Measurements from ENCODE around the gene CATSPERE.
"Not testable (repeated sequence)": the region's sequence is repeated elsewhere in the genome, so short reads cannot be mapped to it uniquely, and the experiment has no call there.

CATSPERE gene

DNA sequence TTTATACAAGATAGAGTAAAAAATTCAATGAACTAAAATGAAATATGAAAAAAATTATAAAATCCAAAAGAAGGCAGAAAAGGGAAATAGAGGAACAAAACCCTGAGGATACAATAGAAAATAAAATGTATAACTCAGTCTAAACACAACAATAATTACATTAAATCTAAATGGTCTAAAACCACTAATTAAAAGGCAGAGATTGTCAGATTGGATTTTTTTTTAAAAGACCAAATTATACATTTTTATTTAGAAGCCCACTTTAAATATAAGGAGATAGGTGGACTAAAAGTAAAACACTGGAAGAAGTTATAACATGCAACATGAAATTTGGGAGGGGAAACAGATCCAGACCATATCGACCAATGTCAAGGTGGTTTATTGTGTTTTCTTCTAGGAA is 95.2 kb downstream of the CATSPERE start:
- no peak for DNase-seq

DNA sequence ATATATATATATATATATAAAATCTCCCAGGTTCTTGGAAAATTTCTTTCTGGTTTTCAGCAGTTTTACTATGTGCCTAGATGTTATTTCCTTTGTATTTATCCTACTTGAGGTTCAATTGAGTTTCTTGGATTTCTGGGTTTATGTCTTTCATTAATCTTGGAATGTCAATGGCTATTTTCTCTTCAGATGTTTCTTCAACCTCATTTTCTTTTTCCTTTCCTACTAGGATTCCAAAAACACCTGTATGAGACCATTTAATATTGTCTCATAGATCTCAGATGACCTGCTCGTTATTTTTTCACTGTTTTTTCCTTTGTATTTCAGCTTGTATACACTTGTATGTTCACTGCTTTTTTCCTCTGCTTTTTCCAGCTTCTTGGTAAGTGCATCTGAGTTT is 96.5 kb downstream of the CATSPERE start:
- no peak for DNase-seq

DNA sequence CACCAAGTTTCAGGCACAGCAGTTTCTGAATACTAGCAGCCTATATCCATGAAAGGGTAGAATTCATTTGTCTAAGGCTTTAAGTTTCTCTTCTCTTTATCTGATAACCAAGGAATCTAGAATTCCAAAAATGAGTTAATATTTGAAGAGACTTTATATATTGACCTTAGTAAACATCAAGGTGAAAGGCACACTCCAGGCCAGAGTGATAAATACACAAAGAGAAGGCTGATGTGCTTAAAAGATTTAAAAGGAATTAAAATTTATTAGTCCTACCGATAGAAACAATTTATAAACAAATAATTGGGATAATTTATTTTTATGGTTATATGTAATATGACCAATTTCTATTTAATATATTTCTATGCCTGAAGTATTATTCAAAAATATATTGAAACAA is 98.5 kb downstream of the CATSPERE start:
- DNase-seq: no peak

DNA sequence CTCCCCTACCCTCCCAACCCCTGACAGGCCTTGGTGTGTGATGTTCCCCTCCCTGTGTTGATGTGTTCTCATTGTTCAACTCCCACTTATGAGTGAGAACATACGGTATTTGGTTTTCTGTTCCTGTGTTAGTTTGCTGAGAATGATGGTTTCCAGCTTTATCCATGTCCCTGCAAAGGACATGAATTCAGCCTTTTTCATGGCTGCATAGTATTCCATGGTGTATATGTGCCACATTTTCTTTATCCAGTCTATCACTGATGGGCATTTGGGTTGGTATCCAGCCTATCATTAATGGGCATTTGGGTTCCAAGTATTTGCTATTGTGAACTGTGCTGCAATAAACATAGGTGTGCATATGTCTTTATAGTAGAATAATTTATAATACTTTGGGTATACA is 101.8 kb downstream of the CATSPERE start:
- DNase-seq: not testable (repeated sequence)

DNA sequence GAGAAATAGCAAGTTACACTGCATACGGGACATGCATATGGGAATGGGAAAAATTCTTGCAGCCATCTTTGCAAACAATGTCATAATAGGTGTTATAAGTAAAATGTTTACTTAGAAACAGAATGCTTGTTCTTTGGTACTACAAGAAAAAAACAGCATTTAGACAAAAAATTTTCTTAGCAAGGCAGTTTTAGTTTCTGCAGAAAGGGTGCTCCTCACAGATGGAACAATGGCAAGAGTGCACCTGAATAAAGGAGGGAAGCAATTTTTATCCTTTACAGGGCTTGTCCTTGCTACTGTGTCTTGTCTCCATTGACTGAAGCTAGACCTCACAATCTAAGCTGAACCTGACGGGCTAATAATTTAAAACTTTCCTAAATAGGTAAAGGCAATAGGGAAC is 112.7 kb downstream of the CATSPERE start:
- DNase-seq: no peak

DNA sequence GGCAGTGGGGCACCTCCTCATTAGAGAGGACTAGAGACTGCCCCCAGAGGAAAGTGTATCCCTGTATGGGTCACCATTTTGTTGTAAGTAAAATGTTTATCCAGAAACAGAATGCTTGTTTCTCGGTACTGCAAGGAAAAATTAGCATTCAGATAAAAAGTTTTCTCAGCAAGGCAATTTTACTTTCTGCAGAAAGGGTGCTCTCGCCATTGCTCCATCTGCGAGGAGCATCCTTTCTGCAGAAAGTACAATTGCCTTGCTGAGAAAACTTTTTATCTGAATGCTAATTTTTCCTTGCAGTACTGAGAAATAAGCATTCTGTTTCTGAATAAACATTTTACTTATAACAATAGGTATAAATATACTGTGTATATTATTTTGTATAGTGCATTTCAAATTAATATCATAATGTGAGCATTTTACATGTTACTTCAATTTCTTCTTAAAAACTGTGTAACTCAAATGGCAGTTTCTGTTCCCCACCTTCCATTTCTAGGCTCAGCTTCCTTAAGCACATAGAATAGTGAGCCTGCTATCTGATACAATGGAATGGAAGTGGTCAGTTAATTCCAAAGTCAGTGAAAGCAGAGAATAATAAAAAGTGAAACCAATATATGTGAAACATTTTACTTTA is 115.3 kb downstream of the CATSPERE start:
- DNase-seq: no peak

DNA sequence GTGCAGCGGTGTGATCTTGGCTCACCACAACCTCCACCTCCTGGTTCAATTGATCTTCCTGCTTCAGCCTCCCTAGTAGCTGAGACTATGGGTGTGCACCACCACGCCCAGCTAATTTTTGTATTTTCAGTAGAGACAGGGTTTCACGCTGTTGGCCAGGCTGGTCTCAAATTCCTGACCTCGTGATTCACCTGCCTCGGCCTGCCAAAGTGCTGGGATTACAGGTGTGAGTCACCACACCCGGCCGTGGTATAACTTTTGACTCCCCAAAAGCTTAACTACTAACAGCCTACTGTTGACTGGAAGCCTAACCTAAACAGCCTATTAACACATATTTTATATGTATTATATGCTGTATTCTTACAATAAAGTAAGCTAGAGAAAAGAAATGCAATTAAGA is 117.1 kb downstream of the CATSPERE start:
- not testable (repeated sequence) for DNase-seq

DNA sequence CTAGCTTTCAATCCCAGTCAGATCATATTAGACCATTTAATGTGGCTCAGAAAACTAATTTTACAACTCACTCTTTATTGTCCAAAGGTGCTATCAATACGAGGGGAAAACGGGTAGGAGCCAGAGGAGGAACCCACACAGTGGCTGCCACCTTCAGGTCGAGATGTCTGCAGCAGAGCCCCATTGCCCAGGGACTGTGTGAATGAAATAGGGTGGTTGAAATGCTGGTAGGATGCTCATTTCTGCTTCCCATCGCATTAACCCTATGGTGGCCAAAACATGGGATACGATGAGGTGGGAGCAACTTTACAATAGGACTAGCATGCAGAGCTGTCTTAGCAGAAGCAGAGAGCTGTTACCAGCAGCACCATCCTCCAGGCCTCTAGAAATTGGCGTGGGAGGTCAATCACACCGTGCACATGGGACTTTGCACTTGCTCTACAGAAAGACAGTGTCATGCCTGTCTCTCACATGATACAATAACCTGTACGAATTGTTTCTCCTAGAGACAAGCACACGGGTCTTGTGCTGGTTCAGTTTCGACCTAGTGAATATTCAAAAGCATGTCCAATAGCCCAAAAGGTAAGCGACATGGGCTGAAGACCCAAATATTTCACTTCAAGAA is 122.4 kb downstream of the CATSPERE start:
- DNase-seq: no peak

DNA sequence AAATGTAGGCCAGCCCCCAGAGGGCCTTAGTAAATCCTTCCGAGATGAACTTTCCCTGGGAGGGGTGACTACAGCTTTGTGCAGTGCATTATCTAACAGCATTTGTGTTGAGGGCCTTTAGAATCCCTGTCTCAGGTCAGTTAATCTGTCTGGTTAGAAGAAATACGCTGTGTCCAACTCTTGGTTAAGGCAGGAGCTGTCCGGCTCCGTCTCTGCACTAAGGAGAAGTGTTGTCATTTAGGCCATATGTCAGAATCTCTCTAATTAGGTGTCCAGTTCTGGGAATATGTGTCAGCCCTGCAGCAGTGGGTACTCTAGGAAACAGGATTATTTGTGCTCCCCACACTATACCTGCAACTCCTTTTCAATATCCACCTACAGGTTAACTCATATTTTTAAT is 124.8 kb downstream of the CATSPERE start:
- no peak for DNase-seq

DNA sequence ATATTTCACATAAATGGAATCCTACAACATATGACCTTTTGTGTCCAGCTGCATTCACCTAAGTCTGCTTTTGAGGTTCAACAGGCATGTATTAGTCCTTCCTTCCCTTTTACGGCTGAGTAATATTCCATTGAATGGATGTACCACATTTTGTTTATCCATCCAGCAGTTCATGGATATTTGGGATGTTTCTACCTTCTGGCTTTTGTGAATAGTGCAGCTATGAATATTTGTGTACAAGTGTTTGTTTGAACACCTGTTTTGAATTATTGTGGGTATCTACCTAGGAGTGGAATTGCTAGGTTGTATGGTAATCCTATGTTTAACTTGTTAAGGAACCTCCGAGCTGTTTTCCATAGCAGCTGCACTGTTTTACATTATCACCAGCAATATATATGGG is 129.6 kb downstream of the CATSPERE start:
- no peak for DNase-seq

DNA sequence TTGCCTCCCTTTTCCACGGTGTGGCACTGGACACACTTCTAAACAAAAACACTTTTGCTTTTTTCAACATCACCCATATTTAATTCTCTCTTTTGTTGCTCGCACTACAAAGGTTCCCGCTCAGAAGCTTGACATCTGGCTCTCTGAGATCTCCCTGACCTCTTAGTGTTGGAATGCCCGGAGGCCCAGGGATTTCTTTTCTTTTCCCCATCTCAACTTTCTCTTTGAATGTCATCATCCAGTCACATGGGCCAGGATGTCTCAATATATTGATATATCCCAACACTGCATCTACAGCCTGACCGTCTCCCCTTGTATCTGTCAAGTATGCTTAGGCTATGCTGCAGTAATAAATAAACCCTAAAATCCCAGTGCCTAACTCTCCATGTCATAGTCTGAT is 137.5 kb downstream of the CATSPERE start:
- no peak for DNase-seq

DNA sequence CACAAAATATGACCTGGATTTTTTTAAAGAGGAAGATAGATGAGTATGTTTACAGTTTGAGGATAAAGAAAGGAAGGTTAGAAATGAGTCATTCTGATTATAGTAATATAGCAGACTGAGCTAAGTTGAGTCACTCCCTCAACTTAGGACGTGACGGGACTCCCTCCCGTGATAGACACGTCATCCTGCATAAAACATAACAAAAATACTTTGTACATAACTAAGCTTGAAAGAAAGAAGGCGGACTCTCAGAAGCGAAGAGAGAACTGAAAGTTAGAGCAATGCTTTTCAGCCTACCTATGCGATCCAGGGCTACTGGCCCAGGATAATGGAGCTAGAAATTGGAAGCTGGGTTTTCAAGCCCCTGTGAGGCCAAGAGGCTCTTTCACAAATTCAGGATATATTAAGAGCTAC is 138.9 kb downstream of the CATSPERE start:
- DNase-seq: peak; percentile 4

DNA sequence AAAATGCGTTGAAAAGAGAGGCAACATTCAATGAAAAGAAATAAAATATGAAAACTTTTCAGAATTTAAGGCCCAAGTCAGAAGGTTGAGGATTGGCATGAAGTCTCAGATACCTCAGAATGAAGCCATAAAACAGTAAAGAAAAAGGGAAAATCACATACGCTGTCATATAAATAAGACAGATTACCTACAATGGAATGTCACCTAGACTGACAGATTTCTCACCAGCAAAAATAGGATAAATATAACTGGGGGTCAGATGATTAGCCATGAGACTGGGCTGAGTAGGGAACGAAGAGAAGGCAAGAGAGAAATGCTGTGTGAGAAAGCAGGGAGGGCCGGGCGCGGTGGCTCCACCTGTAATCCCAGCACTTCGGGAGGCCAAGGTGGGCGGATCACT is 140.3 kb downstream of the CATSPERE start:
- no peak for DNase-seq

DNA sequence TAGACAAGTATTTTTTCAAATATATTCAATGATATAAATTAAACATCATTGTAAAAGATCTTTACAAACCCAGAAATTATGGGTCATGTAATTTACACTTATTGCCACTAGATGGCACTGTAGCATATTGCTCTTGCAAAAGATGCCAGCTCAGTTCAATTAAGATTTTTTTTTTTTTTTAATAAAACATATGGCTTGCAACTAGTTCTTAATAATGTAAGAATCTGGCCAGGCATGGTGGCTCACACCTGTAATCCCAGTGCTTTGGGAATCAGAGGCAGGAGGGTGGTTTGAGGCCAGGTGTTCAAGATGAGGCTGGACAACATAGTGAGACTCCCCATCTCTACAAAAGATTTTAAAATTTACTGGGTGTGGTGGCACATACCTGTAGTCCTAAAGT is 142.4 kb downstream of the CATSPERE start:
- no peak for DNase-seq

DNA sequence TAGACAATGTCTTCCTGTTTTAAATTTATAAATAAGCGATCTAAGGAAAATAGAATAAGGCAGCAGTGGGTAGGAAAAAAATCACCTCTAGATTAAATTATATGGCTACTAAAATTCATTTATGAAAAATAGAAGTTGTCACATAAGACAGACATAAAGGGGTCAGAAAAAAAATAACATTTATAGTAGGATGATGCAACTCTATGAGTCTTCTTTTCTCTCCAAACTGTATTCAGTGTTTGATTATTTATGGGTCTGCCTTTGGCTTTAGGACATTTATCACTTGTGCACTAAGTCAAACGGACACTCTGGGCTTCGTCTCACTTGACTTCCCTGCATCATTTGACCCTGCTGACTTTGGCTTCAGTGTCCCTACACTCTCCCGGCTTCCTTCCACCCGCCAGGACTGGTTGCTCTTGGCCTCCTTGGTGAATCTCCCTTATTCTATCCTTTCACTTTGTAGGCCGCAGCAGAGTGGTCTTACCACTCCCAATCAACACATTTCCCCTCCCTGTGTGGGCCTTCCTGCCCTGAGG is 144.8 kb downstream of the CATSPERE start:
- DNase-seq: no peak

DNA sequence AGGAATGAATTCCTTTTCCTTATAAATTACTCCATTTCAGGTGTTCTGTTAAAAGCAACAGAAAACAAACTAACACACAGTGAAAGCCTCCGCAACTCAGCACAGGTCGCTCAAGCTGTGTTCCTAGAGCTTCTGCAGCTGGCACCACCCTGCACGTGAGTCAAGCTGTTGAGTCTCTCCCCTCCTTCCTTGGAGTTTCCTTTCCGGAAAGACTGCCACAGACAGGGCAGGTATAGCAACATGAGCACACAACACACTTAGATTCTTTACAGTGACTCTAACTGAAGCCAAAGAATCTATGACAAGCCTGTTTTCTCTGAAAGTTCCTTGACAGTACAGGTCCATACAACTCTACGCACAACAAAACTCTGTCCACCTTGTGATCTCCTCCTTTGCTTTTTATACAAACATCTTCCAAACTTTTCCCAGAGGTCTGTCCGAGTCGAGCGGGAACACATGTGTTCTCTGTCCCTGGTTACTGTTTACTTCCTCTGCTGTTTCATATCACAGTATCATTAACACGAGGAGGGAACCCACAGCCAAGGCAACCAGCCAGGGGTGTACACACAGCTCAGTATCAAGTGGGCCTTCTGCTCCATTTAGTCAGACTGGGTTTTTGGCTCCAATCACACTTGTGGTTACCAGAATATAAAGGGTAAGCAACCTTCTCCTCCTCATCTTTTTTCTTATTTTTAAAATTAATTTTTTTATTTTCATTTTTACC is 153.2 kb downstream of the CATSPERE start:
- no peak for DNase-seq

DNA sequence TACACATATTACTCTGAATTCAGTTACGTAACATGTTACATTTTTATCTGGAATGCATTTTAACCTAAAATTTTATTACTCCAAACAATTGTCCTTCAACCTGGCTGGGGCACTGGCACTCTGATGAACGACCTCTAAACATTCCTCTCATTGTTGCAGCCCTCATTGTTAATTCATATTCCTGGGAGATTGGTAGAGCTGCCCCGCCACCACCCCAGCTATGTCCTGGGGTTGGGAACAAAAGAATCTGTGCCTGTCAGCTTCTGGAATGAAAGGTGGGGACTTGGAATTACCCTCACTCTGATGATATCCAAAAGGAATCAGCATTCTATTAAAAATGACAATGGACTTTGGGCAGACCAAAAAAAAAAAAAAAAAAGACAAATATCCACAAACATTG is 153.8 kb downstream of the CATSPERE start:
- no peak for DNase-seq

DNA sequence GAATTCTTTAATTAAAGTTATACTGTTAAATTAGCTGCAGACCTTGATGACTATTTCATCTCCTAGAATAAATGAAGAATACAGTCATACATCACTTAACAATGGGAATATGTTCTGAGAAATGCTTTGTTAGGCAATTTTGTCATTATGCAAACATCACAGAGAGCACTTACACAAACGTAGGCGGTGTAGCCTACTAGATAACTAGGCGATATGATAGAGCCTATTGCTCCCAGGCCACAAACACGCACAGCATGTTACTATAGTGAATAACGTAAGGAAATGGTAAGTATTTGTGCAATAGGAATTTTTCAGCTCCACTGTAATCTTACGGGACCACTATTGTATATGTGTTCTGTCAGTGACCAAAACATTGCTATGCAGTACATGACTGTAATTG is 154.2 kb downstream of the CATSPERE start:
- DNase-seq: no peak

DNA sequence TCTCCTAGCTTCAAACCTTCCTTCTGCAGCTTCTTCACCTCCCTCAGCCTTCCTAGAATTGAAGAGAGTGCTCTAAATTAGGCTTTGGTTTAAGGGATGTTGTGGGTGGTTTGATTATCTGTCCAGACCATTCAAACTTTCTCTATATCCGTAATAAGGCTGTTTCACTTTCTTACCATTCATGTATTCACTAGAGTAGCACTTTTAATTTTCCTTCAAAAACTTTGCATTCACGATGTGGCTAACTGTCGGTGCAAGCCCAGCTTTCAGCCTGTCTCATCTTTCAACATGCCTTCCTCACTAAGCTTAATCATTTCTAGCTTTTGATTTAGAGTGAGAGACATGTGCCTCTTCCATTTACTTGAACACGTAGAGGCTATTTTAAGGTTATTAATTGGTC is 165.6 kb downstream of the CATSPERE start:
- DNase-seq: no peak

DNA sequence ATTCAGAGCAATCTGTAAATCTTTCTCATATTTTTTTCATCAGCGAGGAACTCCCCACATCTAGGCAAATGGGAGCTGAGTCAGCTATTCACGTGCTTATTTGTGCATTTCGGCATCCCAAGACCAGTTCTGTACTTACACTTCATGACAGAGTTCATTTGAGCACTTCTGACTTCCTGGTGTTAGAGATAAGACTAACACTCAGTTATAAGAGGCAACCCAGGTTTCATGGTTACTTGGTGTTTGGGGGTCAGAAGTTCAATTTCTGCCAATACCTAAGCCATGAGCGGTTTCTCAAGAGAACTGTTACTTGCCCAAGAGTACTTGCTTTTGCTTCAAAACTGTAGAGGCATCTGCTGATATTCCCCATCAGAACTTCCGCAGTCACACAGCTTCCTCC is 167.7 kb downstream of the CATSPERE start:
- DNase-seq: no peak

DNA sequence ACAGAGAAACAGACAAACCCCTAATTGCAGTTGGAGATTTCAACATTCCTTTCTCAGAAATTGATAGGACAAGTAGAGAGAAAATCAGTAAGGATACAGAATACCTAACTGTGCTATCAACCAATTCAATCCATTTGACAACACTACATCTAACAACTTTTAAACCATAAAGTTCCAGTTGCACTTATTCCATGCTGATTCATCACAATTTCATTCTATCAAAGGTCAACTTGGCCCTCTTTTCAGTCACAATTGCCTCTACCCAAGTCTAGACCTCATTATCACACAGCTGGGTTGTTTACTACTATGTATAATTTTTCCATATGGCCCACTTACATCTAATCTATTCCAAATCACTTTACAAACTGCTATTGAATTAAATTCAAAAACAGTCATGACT is 172.1 kb downstream of the CATSPERE start:
- DNase-seq: no peak

DNA sequence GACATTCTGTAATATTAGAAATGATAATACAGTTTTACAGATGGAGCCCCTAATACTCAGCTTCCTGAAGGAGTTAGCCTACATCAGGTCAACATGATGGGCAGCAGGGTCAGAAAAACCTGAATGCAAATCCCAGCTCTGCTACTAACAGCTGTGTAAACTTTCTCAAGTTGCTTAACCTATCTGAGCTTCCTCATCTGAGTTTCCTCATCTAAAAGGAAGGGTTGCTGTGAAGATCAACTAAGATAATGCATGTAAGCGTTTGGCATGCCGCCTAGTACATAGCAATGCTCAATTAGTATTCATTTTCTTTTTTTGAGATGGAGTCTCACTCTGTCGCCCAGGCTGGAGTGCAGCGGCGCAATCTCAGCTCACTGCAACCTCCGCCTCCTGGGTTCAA is 173.5 kb downstream of the CATSPERE start:
- DNase-seq: no peak

DNA sequence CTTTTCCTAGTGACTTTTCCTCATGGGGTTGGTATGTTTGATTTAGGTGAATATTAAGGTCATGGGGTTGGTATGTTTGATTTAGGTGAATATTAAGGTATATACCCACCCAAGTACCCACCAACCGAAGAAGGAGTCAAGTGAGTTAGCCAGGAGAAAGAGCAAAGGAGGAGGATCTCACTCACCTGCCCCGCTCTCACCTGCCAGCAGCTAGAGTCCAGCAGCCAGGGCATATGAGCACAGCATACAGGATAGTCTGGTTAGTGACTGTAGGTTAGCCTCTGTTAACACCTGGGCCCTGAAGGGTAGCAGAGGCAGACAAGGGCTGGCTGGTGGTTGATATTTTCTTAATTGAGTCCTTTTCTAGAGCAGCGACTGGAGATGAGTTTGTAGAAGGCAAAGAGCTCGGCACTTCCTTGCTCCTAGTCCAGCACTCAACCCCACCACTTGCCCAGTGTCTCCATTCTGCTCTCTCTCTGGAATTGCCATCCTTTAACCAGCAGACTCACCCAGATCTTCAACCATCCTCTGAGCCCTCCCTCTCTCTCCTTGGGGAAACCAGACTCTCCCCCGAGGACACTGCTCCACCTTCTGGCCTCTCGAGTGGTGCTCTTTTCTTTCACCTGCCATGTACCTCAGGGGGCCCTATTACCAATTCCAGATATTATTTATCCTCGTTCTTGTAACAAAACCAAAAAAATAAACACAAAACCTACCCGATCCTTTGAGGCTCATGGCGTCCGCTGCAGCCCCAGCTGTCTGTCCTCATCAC is 175.6 kb downstream of the CATSPERE start:
- DNase-seq: no peak

Data from effector CD4-positive, alpha-beta T cell (primary cell).